Loucy (cell line): Measurements from ENCODE around the gene TTC27.

Source experiments
- H2AFZ ChIP-seq: fragments of 200-600 bp; sonication (generic); 2 replicates; pipeline ENCODE4 v1.6.0; 2016; ENCODE audit warnings: antibody characterized with exemption, mild to moderate bottlenecking, low read length, moderate library complexity
- H3F3A ChIP-seq: fragments of 200-600 bp; 2 replicates; pipeline ENCODE4 v1.6.0; 2016; ENCODE audit warnings: antibody characterized with exemption, low read depth, mild to moderate bottlenecking
- H3K27me3 ChIP-seq: fragments of 200-600 bp; sonication (generic); 2 replicates; pipeline ENCODE4 v1.6.1; 2014; ENCODE audit warnings: low read length, mild to moderate bottlenecking; ENCODE audit not compliant: insufficient read depth, poor library complexity, severe bottlenecking
- H3K36me3 ChIP-seq: fragments of 200-600 bp; sonication (generic); 2 replicates; pipeline ENCODE4 v1.6.1; 2016; ENCODE audit warnings: low read length; ENCODE audit not compliant: insufficient read depth
- H3K4me1 ChIP-seq: fragments of 200-600 bp; sonication (generic); 2 replicates; pipeline ENCODE4 v1.5.1; 2014; ENCODE audit warnings: low read length, mild to moderate bottlenecking; ENCODE audit not compliant: insufficient read depth, poor library complexity, severe bottlenecking
- H3K4me2 ChIP-seq: fragments of 200-600 bp; sonication (generic); 2 replicates; pipeline ENCODE4 v1.6.0; 2014; ENCODE audit warnings: antibody characterized with exemption, low read length, low read depth, mild to moderate bottlenecking; ENCODE audit not compliant: poor library complexity, severe bottlenecking
- H3K4me3 ChIP-seq: fragments of 200-600 bp; sonication (generic); 2 replicates; pipeline ENCODE4 v1.5.1; 2014; ENCODE audit warnings: low read length, mild to moderate bottlenecking, mixed read lengths; ENCODE audit not compliant: poor library complexity, severe bottlenecking
- H3K79me2 ChIP-seq: fragments of 200-600 bp; sonication (generic); 2 replicates; pipeline ENCODE4 v1.6.1; 2014; ENCODE audit warnings: low read length; ENCODE audit not compliant: insufficient read depth
- H3K9ac ChIP-seq: fragments of 200-600 bp; sonication (generic); 2 replicates; pipeline ENCODE4 v1.6.0; 2014; ENCODE audit warnings: mild to moderate bottlenecking, low read depth, low read length, moderate library complexity; ENCODE audit not compliant: poor library complexity, severe bottlenecking
- H3K9me2 ChIP-seq: fragments of 200-600 bp; sonication (generic); replicated peaks from 2 replicates; pipeline ENCODE4 v1.6.1; 2016; ENCODE audit warnings: low read depth, low read length, mixed read lengths
- H3K9me3 ChIP-seq: fragments of 200-600 bp; sonication (generic); 2 replicates; pipeline ENCODE4 v1.6.1; 2014; ENCODE audit warnings: mild to moderate bottlenecking, antibody characterized with exemption, low read length, low read depth; ENCODE audit not compliant: insufficient read depth
- H4K20me1 ChIP-seq: fragments of 200-600 bp; sonication (generic); 2 replicates; pipeline ENCODE4 v1.6.0; 2014; ENCODE audit warnings: antibody characterized with exemption, low read length, mild to moderate bottlenecking; ENCODE audit not compliant: insufficient read depth, poor library complexity, severe bottlenecking
- EZH2phosphoT487 ChIP-seq: fragments of 200-600 bp; IDR thresholded peaks from 2 replicates; pipeline ENCODE4 v1.6.1; 2018; ENCODE audit warnings: antibody characterized with exemption, mild to moderate bottlenecking, moderate library complexity, borderline replicate concordance
- TF ChIP-seq, protein P1 (sequence below): fragments of 200-600 bp; sonication (generic); conservative IDR thresholded peaks from 2 replicates; pipeline ENCODE4 v1.5.1; 2014; ENCODE audit warnings: mild to moderate bottlenecking, antibody characterized with exemption, low read length

Gene TTC27

DNA sequence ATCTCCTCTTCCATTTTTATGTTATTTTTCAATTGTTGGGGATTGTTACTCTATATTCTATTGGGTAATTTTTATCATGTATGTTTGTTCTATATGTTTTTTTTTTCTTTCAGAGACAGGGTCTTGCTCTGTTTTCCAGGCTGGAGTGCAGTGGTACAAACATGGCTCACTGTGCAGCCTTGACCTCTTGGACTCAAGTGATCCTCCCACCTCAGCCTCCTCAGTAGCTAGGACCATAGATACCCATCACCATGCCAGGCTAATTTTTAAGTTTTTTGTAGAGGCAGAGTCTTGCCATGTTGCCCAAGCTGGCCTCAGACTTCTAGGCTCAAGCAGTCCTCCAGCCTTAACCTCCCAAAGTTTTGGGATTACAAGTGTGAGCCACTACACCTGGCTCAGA lies 88.7 kb downstream of the TTC27 start:
- no peak overlapping the region for H3K9ac ChIP-seq
- no peaks in the 10 kb centered on the region for H3K79me2 ChIP-seq
- no peaks in the 10 kb centered on the region for H3K36me3 ChIP-seq
- no peaks in the 10 kb centered on the region for H3F3A ChIP-seq
- no peak overlapping the region for H2AFZ ChIP-seq
- H3K4me1 ChIP-seq, result peaks cover 11% of the 10 kb centered on the region
- H3K9me2 ChIP-seq, result no peaks in the 10 kb centered on the region
- H4K20me1 ChIP-seq, result no peaks in the 10 kb centered on the region
- H3K4me2 ChIP-seq, result no peak overlapping the region
- no peak for TF ChIP-seq EZH2phosphoT487
- TF ChIP-seq, protein P1, sequence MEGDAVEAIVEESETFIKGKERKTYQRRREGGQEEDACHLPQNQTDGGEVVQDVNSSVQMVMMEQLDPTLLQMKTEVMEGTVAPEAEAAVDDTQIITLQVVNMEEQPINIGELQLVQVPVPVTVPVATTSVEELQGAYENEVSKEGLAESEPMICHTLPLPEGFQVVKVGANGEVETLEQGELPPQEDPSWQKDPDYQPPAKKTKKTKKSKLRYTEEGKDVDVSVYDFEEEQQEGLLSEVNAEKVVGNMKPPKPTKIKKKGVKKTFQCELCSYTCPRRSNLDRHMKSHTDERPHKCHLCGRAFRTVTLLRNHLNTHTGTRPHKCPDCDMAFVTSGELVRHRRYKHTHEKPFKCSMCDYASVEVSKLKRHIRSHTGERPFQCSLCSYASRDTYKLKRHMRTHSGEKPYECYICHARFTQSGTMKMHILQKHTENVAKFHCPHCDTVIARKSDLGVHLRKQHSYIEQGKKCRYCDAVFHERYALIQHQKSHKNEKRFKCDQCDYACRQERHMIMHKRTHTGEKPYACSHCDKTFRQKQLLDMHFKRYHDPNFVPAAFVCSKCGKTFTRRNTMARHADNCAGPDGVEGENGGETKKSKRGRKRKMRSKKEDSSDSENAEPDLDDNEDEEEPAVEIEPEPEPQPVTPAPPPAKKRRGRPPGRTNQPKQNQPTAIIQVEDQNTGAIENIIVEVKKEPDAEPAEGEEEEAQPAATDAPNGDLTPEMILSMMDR, result no peak
- H3K9me3 ChIP-seq, result no peaks in the 10 kb centered on the region
- no peaks in the 10 kb centered on the region for H3K27me3 ChIP-seq
- no peak overlapping the region for H3K4me3 ChIP-seq

DNA sequence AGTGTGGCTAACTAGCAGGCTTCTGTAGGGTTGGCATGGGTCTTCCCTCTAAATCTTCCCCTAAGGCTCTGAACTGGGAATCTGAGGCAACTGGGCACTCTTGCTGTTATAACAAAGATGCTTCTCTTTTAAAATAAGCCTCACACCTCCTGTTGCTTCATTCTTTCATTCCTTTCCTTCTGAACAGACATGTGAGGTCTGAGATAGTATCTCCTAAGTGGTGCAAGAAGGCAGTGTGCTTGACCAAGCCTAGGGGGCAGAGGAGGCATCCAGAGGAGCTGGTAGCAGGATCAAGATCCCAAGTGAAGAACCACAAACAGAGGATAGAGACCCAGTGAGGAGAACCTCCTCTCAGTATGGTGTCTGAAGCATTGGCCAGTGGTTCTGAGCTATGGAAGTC lies 90.9 kb downstream of the TTC27 start:
- H3K4me3 ChIP-seq, result no peak overlapping the region
- peaks cover 11% of the 10 kb centered on the region for H3K4me1 ChIP-seq
- H3K9me2 ChIP-seq, result no peaks in the 10 kb centered on the region
- no peaks in the 10 kb centered on the region for H4K20me1 ChIP-seq
- H3K79me2 ChIP-seq, result no peaks in the 10 kb centered on the region
- no peak overlapping the region for H3K9ac ChIP-seq
- no peaks in the 10 kb centered on the region for H3K36me3 ChIP-seq
- no peaks in the 10 kb centered on the region for H3K27me3 ChIP-seq
- H3K4me2 ChIP-seq, result no peak overlapping the region
- no peaks in the 10 kb centered on the region for H3F3A ChIP-seq
- H2AFZ ChIP-seq, result 0 out of 2 replicates have a peak overlapping the region, but pooled peaks have one; percentile 12
- H3K9me3 ChIP-seq, result no peaks in the 10 kb centered on the region
- TF ChIP-seq EZH2phosphoT487, result no peak
- TF ChIP-seq, protein P1, result 0 out of 2 replicates have a peak, but pooled peaks have one; percentile 18

DNA sequence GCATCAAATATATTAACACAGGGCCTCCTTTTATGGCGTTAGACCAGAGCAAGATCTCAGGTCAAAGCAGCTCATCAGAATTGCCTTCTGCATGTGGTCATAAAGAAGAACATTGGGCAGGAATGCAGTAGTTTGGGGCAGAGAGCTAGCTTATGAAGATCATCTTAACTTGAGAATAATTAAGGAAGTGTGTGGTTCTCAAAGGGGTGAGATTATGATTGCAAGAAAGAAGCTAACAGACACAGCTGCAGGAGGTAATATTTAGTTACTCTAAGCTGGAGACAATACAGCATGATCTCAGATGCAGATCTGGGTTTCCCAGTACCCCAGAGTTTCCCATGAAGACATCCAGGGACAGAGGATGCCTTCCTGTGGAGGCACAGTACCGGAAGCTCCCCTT lies 91.6 kb downstream of the TTC27 start:
- no peaks in the 10 kb centered on the region for H3K9me2 ChIP-seq
- H3K36me3 ChIP-seq, result no peaks in the 10 kb centered on the region
- no peaks in the 10 kb centered on the region for H3K79me2 ChIP-seq
- no peaks in the 10 kb centered on the region for H4K20me1 ChIP-seq
- H3F3A ChIP-seq, result no peaks in the 10 kb centered on the region
- H3K4me3 ChIP-seq, result no peak overlapping the region
- peaks cover 11% of the 10 kb centered on the region for H3K4me1 ChIP-seq
- 0 out of 2 replicates have a peak, but pooled peaks cover under 1% of the 10 kb centered on the region for H3K9me3 ChIP-seq
- no peak overlapping the region for H2AFZ ChIP-seq
- TF ChIP-seq EZH2phosphoT487, result no peak
- TF ChIP-seq, protein P1, result no peak
- H3K4me2 ChIP-seq, result no peak overlapping the region
- no peak overlapping the region for H3K9ac ChIP-seq
- H3K27me3 ChIP-seq, result no peaks in the 10 kb centered on the region
